GM18868 (cell line): ENCODE results near the gene GAB2.

Experiments used
- ATAC-seq: cut with Tn5 transposase; IDR thresholded peaks from one replicate; pipeline ENCODE4 v1.9.1; 2021; ENCODE audit warnings: mild to moderate bottlenecking, moderate library complexity; ENCODE audit not compliant: unreplicated experiment

Gene GAB2

DNA sequence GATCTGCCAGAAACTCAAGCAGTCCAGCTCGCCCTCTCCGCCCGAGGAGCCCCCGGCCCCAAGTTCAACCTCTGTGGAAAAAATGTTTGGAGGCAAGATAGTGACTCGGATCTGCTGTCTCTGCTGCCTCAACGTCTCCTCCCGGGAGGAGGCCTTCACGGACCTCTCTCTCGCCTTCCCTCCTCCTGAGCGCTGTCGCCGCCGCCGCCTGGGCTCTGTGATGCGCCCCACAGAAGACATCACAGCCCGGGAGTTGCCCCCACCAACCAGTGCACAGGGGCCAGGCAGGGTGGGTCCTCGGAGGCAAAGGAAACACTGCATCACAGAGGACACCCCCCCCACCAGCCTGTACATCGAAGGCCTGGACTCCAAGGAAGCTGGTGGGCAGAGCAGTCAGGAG lies 208.1 kb downstream of the GAB2 start:
- ATAC-seq = no peak

DNA sequence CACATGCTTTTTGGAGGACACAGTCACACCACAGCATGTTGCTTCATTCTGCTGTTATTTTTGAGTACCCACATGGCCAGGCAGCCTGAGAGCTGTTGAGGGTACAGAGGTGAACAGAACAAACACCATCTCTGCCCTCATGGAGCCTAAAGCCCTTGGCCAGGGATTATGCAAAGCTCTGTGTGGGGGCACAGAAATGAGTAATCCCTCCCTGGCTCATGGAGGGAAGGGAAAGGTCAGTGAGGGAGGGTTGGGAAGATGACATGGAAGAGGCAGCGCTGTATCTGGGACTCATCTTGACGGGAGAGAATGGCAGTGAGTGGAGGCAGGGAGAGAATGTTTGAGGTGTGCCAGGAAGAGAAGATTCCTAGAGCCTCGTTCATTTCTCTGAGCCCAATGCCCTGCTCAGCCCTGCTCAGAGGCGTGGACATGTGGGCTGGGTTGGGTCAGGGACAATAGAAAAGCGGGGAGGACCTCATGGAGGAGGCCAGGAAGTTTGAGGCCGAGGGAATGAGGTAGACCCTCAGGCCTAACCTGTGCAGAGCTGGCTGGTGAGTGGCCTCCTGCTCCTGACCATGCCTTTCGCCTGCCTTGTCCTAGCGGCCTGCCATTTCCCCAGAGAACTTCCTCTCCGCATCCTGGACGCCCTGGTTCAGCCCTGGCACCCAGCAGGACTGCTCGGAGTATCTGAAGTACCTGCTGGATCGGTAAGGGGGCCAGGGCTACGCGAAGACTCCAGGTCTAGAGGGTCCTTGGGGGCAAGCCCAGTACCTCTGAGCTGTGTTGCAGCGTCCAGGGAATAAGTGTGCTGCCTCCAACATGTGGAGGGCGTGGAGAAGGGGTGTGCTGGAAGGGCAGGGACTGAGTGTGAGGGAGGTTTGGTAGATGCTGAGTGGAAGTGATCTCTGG lies 209.1 kb downstream of the GAB2 start:
- no peak for ATAC-seq

DNA sequence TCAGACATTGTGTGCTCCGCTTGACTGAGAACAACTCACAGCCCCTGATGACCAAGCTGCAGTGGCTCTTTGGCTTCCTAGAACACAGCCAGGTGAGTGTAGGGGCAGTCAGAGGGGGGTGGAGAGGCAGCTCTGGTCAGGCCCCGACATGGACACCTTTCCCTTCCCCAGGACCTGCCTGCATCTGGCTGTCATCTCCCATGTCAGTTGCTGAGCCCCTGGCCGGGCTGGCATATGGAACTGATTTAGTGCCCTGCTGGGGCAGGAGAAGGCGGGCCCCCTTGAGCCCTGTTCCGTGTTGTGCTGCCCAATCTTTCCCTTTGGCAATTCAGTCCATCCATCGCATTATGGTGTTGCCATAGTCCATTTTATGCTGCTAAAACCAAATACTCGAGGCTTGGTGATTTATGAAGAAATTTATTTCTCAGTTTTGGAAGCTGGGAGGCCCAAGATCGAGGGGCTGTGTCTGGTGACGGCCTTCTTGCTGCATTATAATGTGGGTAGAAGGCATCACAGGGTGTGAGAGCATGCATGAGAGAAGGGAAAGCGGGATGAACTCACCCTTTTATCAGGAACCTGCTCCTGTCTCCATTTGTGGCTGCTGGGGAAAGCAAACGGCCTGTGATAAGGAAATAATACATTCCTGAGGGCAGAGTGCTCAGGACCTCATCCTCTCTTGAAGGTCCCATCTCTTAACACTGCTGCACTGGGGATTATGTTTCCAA lies 209.9 kb downstream of the GAB2 start:
- no peak for ATAC-seq

DNA sequence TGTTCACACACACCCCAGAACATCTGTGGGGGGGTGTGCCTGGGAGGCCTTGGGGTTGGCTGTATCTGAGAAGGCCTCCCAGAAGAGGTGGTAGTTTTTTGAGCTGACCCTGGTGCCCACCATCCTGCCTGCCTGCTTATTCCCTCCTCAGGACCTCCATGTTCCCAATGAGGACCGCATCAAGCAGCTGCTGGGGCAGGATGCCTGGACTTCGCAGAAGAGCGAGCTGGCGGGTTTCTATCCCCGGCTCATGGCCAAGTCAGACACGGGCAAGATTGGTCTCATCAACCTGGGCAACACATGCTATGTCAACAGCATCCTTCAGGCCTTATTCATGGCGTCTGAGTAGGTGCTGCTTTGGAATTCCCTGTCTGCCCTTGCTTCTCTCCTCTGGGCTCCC lies 211.9 kb downstream of the GAB2 start:
- no peak for ATAC-seq

DNA sequence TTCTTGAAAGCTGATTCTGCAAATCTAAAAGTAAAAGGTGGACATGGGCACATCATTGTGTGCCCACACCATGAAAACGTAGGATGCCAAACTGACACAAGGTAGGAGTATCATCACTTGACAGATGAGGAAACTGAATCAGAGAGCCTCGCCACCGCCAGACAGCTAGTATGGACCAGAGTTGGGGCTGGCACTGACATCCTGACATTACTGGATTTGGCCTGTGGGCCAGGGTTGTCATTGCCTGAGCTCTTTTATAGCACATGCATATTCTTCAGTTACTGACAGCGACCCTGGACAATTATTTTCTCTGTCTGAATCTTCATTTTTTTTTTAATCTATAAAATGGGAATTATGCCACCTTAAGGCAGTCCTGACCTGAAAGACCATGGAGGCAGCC lies 212.4 kb downstream of the GAB2 start:
- no peak for ATAC-seq

DNA sequence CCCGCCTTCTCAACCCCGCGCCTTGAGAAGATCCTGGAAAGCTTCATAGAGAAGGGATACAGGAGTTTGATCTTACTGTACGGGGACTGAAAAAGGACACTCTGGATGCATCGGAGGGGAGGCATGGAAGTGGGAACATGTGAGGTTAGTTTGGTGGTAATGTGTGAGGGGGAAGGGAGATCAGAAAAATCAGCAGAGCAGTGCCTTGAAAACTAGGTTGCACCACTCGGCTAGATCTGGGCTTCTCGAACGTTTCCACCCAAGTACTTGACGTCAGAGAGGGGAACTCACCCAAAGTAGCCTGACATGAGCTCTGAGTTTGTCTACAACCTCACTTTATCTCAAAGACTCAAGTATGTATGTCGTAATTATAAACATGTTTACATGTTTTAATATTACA lies 214.4 kb downstream of the GAB2 start:
- ATAC-seq = no peak

DNA sequence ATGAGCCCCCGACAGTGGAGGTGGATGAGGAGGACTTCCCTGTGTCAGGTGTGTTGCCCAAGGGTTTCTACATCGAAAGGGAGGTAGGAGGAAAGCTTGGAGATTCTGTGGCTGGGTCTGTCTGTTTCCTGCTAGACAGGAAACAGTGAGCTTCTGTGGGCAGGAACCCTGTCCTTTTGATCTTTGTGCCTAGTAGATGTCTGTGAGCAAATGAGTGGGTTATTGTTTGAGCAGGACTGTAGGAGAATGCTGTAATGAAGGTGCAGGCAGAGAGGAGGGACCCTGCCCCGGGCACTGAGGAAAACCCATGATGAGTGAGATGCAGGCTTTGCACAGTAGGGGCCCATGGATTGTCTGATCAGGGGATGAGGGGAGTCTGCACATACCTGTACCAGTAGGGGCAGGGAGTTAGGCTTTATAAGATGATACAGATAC lies 214.9 kb downstream of the GAB2 start:
- ATAC-seq = no peak

DNA sequence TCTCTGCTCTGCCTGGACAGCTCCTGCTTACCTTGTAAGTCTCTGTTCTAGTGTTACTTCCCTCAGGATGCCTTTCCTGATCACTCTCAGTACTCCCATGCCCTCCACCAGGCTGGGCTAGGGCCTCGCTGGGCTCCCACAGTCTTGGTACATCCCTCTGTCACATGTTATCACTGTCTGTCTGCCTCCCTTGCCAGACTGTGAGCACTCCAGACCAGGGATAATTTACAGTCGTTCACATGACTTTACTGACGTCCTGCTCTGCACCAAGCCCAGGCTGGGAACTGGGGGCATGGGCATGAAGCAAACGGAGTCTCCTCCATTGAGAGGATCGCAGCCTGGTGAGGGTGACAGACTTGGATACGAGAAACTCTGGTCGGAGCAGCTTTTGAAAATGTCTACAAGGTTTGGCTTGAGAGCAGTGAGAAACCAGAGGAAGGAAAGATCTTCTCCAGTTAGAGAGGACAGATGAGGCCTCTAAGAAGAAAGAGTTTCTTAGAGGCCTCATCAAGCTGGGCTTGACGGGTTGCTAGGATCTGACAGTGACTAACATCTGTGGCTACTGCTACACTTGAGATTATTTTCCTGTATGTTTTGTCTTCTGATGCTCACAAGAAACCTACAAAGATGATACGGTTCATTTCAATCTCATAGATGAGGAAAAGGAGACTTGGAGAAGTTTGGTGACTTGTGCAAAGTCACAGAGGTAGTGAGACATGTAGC lies 216.4 kb downstream of the GAB2 start:
- ATAC-seq = no peak

DNA sequence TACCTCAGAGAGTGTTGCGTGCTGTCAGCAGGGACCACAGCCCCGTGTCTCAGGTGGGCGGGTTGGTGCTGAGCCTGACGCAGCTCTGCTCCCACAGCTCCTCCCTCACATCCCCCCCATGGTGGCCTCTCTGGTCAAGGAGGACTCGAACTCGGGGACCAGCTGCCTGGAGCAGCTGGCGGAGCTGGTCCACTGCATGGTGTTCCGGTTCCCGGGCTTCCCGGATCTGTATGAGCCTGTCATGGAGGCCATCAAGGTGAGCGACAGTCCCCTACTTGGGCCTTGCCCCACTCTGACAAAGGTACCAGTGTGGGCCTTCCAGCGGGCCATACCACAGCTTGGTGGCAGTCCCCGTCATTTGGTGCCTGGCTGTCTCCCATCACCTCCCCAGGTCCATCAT lies 217.1 kb downstream of the GAB2 start:
- ATAC-seq = no peak

DNA sequence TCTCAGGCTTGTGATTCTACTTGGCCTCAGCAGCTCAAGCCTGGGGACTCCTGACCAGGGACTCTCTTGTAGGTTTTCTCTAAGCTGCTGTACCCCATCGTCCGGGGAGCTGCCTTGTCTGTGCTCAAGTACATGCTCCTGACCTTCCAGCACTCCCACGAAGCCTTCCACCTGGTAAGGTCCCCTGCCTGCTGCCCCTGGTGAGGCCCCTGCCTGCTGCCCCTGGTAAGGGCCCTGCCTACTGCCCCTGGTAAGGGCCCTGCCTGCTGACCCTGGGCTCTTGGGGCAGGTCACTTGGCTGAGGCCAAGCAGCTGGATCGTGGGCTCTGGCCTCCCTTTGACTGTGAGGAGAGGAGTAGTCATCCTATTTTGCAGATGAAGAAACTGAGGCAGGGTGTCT lies 217.6 kb downstream of the GAB2 start:
- no peak for ATAC-seq

DNA sequence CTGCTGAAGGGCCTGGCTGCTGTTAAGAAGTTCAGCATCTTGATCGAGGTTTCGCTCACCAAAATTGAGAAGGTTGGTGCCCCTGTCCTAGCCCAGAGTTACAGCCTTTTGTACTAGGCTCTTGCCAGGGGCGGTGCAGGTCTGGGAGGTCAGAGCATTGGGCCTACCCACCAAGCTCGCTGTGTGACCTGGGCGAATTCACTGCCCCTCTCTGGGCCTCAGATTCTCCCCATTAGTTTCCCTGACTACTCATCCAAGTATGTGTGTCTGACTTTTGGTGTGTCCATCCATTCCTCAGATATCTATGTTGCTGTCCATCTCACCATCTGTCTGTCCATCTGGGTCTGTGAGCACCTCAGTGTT lies 218.0 kb downstream of the GAB2 start:
- no peak for ATAC-seq

DNA sequence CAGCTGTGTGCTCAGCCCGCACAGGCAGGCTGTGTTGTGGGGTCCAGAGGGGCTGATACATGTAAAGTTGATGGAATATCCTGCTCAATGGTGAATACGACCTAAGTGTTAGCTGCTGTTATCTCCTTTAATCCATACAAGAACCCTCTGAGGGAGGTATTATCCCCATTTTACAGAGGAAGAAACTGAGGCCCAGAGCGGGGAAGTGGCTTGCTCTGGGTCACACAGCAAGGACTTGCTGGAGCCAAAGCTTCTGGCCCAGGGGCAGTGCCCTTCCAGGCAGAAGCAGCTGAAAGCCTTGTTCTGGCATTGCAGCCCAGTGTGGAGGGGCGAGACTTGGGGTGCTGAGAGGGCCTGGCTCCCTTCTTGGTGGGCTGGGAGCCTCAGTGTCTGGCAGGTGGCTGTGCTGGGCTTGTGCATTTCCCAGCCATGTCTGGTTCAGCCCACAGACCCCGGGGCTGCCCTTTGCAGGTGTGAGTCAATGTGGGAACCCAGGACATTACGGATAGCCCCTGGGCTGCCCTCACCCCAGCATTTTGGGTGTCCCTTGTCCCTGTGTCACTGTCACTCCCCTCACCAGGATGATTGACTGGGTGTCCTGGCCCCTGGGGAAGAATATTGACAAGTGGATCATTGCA lies 218.5 kb downstream of the GAB2 start:
- no peak for ATAC-seq

DNA sequence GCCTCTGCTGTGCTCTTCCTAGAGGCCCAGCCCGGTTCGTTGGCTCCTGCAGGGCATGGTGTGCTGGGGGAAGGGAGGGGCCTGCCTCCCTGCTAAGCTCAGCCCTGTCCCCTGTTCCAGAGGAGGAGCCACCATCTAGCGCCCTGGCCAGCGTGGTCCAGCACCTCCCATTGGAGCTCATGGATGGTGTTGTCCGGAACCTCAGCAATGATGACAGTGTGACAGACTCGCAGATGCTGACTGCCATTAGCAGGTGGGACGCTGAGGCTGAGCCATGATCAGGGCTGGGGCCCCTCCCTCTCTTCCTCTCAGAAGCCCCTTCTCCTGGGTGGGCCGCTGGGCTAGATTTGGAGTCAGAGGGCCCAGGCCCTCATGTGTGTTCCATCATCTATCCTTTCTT lies 219.8 kb downstream of the GAB2 start:
- no peak for ATAC-seq

DNA sequence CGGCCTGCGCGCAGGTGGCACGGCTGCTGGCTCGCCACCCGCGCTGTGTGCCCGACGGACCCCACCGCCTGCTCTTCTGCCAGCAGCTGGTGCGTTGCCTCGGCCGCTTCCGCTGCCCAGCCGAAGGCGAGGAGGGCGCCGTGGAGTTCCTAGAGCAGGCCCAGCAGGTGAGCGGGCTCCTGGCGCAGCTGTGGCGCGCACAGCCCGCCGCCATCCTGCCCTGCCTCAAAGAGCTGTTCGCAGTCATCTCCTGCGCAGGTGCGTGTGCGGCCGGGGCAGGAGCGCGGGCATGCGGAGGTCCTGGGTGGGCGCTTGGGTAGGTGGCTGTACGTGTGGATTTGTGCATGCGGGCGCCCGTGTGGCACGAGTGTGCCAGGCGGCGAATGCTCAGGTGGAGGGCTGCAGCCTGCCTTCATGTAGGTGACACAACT lies 220.9 kb downstream of the GAB2 start:
- ATAC-seq = no peak

DNA sequence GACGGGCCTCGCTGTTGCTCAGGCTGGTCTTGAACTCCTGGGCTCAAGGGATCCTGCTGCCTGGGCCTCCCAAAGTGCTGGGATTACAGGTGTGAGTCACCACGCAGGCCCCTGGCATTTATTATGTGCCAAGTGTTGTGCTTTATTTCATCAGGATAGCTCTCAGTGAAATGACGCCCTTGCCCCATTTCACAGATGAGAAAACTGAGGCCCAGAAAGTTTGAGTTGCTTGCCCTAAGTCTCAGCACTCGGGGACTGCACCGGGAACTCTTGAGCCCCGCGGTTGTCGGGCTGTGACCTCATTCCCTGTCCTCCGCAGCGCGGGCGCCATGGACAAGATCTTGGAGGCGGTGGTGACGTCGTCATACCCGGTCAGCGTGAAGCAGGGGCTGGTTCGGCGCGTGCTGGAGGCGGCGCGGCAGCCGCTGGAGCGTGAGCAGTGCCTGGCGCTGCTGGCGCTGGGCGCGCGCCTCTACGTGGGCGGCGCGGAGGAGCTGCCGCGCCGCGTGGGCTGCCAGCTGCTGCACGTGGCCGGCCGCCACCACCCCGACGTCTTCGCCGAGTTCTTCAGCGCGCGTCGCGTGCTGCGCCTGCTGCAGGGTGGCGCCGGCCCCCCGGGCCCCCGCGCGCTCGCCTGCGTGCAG lies 221.6 kb downstream of the GAB2 start:
- ATAC-seq = no peak

DNA sequence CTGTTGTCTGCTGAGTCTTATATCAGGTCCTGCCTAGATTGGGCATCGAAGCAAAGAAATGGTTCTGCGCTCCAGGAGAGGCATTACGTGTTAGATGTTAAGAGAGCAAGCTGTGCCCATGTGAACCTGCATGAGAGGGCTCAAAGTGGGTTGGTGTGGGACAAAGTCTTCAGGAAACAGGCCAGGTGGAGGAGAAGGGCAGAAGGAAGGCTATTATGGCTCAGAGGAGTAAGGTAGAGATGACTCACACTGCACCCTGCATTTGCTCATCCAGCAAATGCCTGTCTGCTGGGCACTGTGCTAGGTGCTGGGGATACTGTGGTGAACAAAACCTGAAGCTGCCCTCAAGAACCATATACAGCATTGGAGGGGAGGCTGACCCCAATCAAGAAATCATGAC lies 223.1 kb downstream of the GAB2 start:
- ATAC-seq = no peak

DNA sequence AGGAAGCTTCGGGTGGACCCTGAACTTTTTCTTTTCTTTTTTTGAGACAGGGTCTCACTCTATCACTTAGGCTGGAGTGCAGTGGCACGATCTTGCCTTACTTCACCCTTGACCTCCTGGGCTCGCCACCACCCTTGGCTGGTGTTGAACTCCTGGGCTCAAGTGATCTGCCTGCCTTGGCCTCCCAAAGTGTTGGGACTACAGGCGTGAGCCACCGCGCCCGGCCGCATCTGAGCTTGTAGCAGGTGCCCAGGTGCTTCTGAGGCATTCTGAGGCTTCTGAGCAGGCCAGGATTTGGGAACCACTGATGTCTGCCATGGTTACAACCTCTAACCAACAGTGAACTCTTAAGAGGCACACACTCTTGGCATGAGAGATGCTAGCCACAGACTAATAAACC lies 223.8 kb downstream of the GAB2 start:
- ATAC-seq = no peak

DNA sequence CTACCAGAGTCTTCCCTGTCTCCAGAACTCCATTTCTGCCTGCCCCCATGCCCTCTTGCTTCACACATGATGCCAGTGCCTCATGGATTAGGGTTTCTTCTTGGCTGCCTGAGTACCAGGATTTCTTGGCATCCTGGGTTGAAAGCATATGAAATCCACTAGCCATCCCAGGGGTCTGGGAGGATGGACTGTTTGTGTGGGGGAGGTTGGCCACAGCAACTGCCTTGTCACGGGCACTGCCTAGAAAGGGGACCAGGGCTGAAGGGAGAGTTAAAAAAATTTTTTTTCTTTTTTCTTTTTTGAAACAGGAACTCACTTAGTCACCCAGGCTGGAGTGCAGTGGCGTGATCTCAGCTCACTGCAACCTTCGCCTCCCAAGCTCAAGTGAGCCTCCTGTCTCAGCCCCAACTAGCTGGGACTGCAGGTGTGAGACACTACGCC lies 224.7 kb downstream of the GAB2 start:
- ATAC-seq = no peak

DNA sequence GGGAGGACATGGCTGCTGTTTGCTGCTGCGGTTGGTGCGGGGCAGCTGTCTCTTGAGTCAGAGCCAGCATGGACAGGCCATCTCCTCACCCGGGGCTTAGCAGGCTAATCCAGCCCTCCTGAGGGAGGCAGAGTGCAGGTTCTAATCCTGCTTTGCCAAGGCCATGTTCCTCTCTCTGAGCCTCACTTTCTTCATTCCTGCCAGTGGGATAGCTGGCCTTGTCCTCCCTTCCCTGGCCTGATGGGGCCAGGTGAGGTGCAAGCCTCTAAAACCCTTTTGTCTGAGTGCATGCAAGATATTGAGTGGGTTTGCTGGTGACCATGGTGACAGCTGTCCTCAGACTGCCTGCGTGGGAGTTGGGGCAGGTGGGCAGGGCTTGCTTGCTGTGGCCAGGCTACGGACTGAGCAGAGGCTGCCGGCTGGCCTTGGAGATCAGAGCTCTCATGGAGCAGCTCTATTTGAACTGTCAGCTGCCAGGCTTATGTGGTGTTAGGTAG lies 225.3 kb downstream of the GAB2 start:
- no peak for ATAC-seq

DNA sequence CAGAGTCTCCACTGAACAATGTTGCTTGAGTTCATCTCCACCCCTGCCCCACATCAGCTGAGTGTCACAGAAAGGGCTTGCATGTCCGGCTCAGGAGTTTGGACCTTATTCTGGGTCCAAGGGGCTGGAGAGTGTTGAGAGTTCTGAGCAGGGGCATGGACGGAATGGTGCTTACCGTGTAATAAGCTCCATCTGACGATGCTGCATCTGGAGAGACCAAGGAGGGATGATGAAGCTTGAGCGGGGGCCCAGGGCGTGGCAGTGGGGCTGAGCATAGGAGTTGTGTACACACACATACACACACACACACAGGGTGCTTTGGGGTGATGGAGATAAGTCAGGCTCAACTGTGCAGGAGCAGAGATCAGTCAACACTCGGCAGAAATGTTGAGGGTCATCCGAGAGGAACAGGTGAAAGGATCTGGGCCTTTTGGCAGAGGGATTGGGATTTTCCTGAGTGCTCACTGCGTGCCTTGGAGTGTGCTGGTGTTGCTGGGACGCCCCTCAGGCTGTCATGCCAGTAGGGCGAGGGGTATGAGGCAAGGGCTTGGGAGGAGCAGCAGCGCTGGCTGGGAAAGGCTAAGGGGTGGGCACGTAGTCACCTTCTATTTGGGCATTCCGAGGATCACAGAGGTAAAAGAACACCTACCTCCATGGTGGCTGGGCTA lies 226.6 kb downstream of the GAB2 start:
- no peak for ATAC-seq
